Dendritic cell treated with granulocyte-macrophage colony-stimulating factor and Interleukin-4, amounts not matched to agents 40 ng/mL and 50 ng/mL, for 4 days (primary cell): ENCODE measurements around the gene ZNF654.
"Not testable (repeated sequence)": the region's sequence is repeated elsewhere in the genome, so short reads cannot be mapped to it uniquely, and the experiment has no call there.

ENCODE experiments used
- H3K27ac Mint-ChIP-seq: one replicate; pipeline ENCODE4 v1.8.0; 2022; ENCODE audit warnings: mild to moderate bottlenecking, mixed read lengths
- H3K27me3 Mint-ChIP-seq: one replicate; pipeline ENCODE4 v1.8.0; 2022; ENCODE audit warnings: mild to moderate bottlenecking, mixed read lengths
- H3K36me3 Mint-ChIP-seq: one replicate; pipeline ENCODE4 v1.8.0; 2022; ENCODE audit warnings: low read depth, mixed read lengths
- H3K4me1 Mint-ChIP-seq: one replicate; pipeline ENCODE4 v1.8.0; 2022; ENCODE audit warnings: low read depth, mixed read lengths
- H3K4me3 Mint-ChIP-seq: one replicate; pipeline ENCODE4 v1.8.0; 2022; ENCODE audit warnings: mild to moderate bottlenecking, moderate library complexity, mixed read lengths
- H3K9me3 Mint-ChIP-seq: one replicate; pipeline ENCODE4 v1.8.0; 2022; ENCODE audit warnings: mixed read lengths
- intact Hi-C: fragments of 100-400 bp; cut with micrococcal nuclease; formaldehyde crosslinking; loops from one replicate; pipeline ENCODE4 v1.15.0; 2022

ZNF654 gene

DNA sequence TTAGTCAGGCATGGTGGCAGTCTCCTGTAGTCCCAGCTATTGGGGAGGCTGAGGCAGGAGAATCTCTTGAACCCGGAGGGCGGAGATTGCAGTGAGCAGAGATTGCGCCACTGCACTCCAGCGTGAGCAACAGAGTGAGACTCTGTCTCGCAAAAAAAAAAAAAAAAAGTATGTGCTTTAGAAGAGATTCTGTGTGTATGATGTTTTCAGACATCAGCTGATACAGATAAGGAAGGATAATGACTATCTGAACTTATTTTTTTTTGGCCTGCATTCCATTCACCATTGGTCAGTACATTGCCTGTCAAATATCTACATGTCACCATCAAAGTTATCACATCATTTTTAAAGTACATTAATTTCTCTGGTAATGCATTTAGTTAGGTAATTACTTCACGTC lies 108.1 kb downstream of the ZNF654 start:
- no peaks in the 10 kb centered on the region for H3K4me1 Mint-ChIP-seq
- H3K9me3 Mint-ChIP-seq = no peaks in the 10 kb centered on the region
- peaks cover 41% of the 10 kb centered on the region for H3K36me3 Mint-ChIP-seq
- intact Hi-C loops = no loop called here
- H3K27ac Mint-ChIP-seq = no peak overlapping the region
- H3K4me3 Mint-ChIP-seq = no peak overlapping the region
- H3K27me3 Mint-ChIP-seq = no peaks in the 10 kb centered on the region

DNA sequence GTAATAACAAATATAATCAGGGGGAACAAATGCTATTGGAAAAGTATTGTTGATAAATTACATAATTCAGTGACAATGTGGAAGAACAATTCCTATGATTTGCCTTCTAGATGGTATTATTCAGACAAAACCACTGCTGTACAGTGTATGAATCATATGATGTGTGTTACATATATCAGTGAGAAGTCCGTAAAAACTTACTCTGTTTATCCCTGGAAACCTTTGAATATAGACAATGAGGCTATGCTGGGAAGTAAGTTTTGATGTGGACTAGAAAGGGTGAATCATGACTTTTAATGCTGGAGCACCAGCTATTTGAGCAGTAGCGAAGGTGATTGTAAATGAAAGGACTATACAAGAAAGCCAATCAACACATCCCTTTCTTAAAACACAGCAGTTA lies 108.6 kb downstream of the ZNF654 start:
- no peak overlapping the region for H3K27ac Mint-ChIP-seq
- no peaks in the 10 kb centered on the region for H3K9me3 Mint-ChIP-seq
- intact Hi-C loops = no loop called here
- H3K36me3 Mint-ChIP-seq = peaks cover 36% of the 10 kb centered on the region
- no peak overlapping the region for H3K4me3 Mint-ChIP-seq
- H3K4me1 Mint-ChIP-seq = no peaks in the 10 kb centered on the region
- H3K27me3 Mint-ChIP-seq = no peaks in the 10 kb centered on the region

DNA sequence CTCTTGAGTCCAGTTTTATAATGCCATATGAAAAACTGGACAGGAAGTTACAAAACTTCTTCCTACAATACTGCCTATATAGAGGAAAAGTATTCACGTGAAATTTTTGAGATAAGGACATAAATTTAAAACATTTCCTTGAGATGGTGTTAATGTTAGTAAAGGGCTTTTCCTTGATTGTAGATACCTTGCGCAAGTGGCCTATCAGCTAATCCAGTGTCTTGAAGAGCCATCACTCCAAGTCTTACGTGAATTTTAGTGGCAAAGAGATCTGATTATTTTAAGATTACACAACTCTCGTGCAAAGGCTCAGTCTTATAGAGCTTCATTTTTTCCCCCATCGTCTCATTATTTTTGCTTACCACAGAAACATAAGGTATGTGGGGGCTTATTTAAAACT lies 109.1 kb downstream of the ZNF654 start:
- H3K4me3 Mint-ChIP-seq = no peak overlapping the region
- H3K9me3 Mint-ChIP-seq = no peaks in the 10 kb centered on the region
- no peaks in the 10 kb centered on the region for H3K4me1 Mint-ChIP-seq
- no peaks in the 10 kb centered on the region for H3K27me3 Mint-ChIP-seq
- intact Hi-C loops = no loop called here
- peaks cover 31% of the 10 kb centered on the region for H3K36me3 Mint-ChIP-seq
- H3K27ac Mint-ChIP-seq = no peak overlapping the region

DNA sequence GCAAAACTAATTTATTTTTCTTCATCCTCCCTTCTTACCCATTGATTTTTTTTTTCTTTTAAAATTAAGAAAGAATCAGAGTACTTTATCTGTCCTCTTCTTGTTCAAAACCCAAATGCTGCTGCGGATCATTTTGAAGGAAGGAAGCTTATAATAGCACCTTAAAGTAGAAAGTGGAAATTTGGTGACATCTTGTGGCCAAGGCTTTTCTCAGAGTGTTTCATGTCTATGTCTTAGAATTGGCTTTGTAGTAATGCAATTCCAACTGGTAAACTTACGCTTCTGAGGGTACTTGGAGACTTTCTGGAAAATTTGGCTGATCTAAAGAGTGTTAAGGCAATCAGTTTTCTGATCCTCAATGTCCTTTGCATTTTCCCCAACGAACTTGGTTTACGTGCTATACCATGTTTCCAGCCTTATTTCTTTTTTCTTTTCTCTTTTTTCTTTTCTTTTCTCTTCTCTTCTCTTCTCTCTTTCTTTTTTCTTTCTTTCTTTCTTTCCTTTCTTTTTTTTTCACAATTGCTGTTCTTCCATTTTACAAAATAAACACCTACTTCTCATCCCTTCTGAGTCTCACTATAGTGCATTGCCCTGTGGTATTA lies 121.4 kb downstream of the ZNF654 start:
- Mint-ChIP-seq H3K9me3 (no peaks in the 10 kb centered on the region), H3K4me3 (no peak overlapping the region), H3K27me3 (peaks cover 1% of the 10 kb centered on the region), H3K27ac (no peak overlapping the region), H3K36me3 (no peaks in the 10 kb centered on the region), H3K4me1 (no peaks in the 10 kb centered on the region)
- intact Hi-C loops = no loop called here

DNA sequence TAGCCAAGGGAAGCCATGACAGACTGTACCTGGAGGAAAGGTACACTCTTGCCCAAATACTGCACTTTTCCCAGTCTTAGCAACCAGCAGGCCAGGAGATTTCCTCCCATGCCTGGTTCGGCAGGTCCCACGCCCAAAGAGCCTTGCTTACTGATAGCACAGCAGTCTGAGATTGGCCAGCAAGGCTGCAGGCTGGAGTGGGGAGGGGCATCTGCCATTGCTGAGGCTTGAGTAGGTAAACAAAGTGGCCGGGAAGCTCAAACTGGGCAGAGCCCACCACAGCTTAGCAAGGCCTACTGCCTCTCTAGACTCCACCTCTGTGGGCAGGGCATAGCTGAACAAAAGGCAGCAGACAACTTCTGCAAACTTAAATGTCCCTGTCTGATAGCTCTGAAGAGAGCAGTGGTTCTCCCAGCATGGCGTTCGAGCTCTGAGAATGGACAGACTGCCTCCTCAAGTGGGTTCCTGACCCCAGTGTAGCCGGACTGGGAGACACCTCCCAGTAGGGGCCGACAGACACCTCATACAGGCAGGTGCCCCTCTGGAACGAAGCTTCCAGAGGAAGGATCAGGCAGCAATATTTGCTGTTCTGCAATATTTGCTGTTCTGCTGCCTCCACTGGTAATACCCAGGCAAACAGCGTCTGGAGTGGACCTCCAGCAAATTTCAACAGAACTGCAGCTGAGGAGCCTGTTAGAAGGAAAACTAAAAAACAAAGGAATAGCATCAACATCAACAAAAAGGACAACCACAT lies 123.3 kb downstream of the ZNF654 start:
- H3K36me3 Mint-ChIP-seq, H3K27ac Mint-ChIP-seq, H3K4me3 Mint-ChIP-seq, H3K27me3 Mint-ChIP-seq, H3K4me1 Mint-ChIP-seq, H3K9me3 Mint-ChIP-seq, intact Hi-C loops: not testable (repeated sequence)

DNA sequence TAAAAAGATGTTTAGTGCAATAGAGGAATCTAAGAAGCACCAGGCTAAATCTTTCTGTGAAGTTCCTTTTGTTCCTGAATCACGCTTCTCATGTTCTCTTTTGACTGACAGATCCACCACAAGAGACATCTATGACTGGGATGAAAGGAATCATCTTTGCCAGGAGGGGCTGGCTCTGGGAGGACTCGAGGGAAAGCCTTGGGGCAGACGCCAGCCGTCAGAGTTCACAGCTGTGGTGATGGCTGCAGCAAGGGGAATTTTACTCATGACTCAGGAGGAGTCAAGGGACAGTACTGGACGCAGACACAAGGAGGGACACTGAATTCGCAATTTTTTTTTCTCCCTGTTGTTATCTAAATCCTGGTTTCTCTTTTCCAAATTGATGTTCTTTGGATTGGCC lies 129.4 kb downstream of the ZNF654 start:
- Mint-ChIP-seq H3K4me1 (no peaks in the 10 kb centered on the region), H3K36me3 (no peaks in the 10 kb centered on the region), H3K27ac (no peak overlapping the region), H3K27me3 (peaks cover 1% of the 10 kb centered on the region), H3K9me3 (no peaks in the 10 kb centered on the region), H3K4me3 (no peak overlapping the region)
- intact Hi-C loops = no loop called here

DNA sequence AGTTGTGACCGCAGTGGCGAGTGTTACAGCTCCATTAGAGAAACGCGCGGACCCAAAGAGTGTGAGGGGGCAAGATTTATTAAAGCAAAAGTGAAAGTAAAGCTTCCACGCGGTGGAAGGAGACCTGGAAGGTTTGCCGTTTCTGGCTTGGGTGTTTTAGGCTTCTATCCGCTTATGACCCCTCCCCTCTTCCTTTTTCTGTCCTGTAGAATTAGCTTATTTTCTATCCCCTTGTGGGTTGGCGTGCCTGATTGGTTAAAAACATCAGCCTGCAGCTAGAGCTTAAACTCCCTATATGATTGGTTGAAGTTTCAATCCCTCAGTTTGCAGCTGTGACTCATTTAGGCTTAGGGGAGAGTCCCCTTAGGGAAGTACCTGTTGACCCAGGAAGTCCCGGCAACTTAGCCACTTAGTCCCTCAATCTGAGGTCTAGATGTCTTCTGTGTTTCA lies 130.3 kb downstream of the ZNF654 start:
- no peaks in the 10 kb centered on the region for H3K36me3 Mint-ChIP-seq
- intact Hi-C loops = no loop called here
- no peaks in the 10 kb centered on the region for H3K9me3 Mint-ChIP-seq
- H3K27ac Mint-ChIP-seq = no peak overlapping the region
- H3K4me3 Mint-ChIP-seq = no peak overlapping the region
- H3K27me3 Mint-ChIP-seq = peaks cover 1% of the 10 kb centered on the region
- H3K4me1 Mint-ChIP-seq = no peaks in the 10 kb centered on the region

DNA sequence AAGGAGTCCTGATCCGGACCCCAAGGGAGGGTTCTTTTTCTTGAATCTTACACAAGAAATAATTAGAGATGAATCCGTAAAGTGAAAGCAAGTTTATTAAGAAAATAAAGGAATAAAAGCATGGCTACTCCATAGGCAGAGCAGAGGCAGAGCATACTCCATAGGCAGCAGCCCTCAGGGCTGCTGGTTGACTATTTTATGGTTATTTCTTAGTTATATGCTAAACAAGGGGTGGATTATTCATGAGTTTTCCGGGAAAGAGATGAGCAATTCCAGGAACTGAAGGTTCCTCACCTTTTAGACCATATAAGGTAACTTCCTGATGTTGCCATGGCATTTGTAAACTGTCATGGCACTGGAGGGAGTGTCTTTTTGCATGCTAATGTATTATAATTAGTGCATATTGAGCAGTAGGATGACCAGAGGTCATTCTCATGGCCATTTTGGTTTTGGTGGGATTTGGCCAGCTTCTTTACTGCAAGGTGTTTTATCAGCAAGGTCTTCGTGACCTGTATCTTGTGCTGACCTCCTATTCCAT lies 132.9 kb downstream of the ZNF654 start:
- Mint-ChIP-seq H3K27ac (no peak overlapping the region), H3K4me1 (no peaks in the 10 kb centered on the region), H3K9me3 (no peaks in the 10 kb centered on the region), H3K4me3 (no peak overlapping the region), H3K36me3 (no peaks in the 10 kb centered on the region), H3K27me3 (no peaks in the 10 kb centered on the region)
- intact Hi-C loops = no loop called here

DNA sequence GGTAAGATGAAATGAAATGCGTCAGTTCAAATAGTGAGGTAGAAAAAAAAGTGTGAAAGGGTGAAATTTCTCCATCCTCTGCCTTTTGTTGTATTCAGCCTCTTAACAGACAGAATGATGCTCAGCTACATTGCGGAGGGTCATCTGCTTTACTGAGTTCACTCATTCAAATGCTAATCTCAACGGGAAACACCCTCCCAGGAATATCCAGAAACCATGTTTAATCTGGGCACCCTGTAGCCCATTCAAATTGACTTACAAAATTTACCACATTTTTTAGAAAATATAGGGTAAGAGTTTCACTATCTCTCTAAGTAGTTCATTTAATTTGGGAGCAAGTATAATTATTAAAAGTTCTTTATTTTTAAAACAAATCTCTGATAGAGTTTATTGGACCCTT lies 133.6 kb downstream of the ZNF654 start:
- no peaks in the 10 kb centered on the region for H3K4me1 Mint-ChIP-seq
- intact Hi-C loops = no loop called here
- H3K9me3 Mint-ChIP-seq = no peaks in the 10 kb centered on the region
- H3K4me3 Mint-ChIP-seq = no peak overlapping the region
- no peak overlapping the region for H3K27ac Mint-ChIP-seq
- no peaks in the 10 kb centered on the region for H3K27me3 Mint-ChIP-seq
- H3K36me3 Mint-ChIP-seq = no peaks in the 10 kb centered on the region
